H9 (cell line): ENCODE measurements around the gene CHI3L2. TPM values are rescaled to one million over a fixed set of nuclear protein-coding genes. Genes with fewer than 3 reads are reported as not detected.

Source experiments
- DNase-seq: peaks from one replicate; pipeline ENCODE4 v3.0.0-alpha.2; 2017
- H2AFZ ChIP-seq: one replicate; pipeline ENCODE4 v1.6.1; 2013; ENCODE audit warnings: mild to moderate bottlenecking, low read length, control low read depth, moderate library complexity
- H2AK5ac ChIP-seq: 2 replicates; pipeline ENCODE4 v1.6.1; 2013; ENCODE audit warnings: low read length, control low read depth, mixed read lengths; ENCODE audit not compliant: insufficient read length
- H2BK120ac ChIP-seq: one replicate; pipeline ENCODE4 v1.6.1; 2013; ENCODE audit warnings: low read depth, mild to moderate bottlenecking, low read length, control low read depth, inconsistent platforms; ENCODE audit not compliant: poor library complexity, severe bottlenecking
- H2BK12ac ChIP-seq: 2 replicates; pipeline ENCODE4 v1.6.1; 2013; ENCODE audit warnings: low read length, control low read depth, mixed read lengths, low read depth; ENCODE audit not compliant: insufficient read length
- H2BK15ac ChIP-seq: 2 replicates; pipeline ENCODE4 v1.6.1; 2013; ENCODE audit warnings: low read depth, low read length, control low read depth
- H2BK20ac ChIP-seq: one replicate; pipeline ENCODE4 v1.6.1; 2013; ENCODE audit warnings: low read depth, mild to moderate bottlenecking, low read length, control low read depth, inconsistent platforms; ENCODE audit not compliant: poor library complexity, severe bottlenecking
- H2BK5ac ChIP-seq: 2 replicates; pipeline ENCODE4 v1.6.1; 2013; ENCODE audit warnings: low read length, control low read depth, mixed read lengths; ENCODE audit not compliant: insufficient read length
- H3K14ac ChIP-seq: 2 replicates; pipeline ENCODE4 v1.6.1; 2013; ENCODE audit warnings: low read length, control low read depth; ENCODE audit not compliant: insufficient read depth
- H3K18ac ChIP-seq: 2 replicates; pipeline ENCODE4 v1.6.1; 2013; ENCODE audit warnings: low read depth, mild to moderate bottlenecking, mixed read lengths, low read length, control low read depth; ENCODE audit not compliant: insufficient read length
- H3K23ac ChIP-seq: 2 replicates; pipeline ENCODE4 v1.6.1; 2013; ENCODE audit warnings: low read length, control low read depth, mixed read lengths, low read depth; ENCODE audit not compliant: insufficient read length
- H3K23me2 ChIP-seq: 2 replicates; pipeline ENCODE4 v1.6.1; 2013; ENCODE audit warnings: low read depth, mild to moderate bottlenecking, mixed read lengths, low read length, control low read depth; ENCODE audit not compliant: insufficient read length, poor library complexity, severe bottlenecking
- H3K27ac ChIP-seq: 2 replicates; pipeline ENCODE4 v1.5.1; 2013; ENCODE audit warnings: low read length, control low read depth, mixed read lengths, low read depth; ENCODE audit not compliant: insufficient read length
- H3K27me3 ChIP-seq: 2 replicates; pipeline ENCODE4 v1.6.1; 2013; ENCODE audit warnings: low read length, control low read depth, inconsistent platforms; ENCODE audit not compliant: insufficient read depth
- H3K4ac ChIP-seq: 2 replicates; pipeline ENCODE4 v1.6.1; 2013; ENCODE audit warnings: low read depth, mild to moderate bottlenecking, control low read depth, inconsistent platforms, low read length, moderate library complexity
- H3K4me1 ChIP-seq: 2 replicates; pipeline ENCODE4 v1.6.1; 2013; ENCODE audit warnings: low read length, control low read depth, inconsistent platforms; ENCODE audit not compliant: insufficient read depth
- H3K4me2 ChIP-seq: 2 replicates; pipeline ENCODE4 v1.6.1; 2013; ENCODE audit warnings: low read length, control low read depth, mixed read lengths; ENCODE audit not compliant: insufficient read length, insufficient read depth
- H3K56ac ChIP-seq: 2 replicates; pipeline ENCODE4 v1.6.1; 2013; ENCODE audit warnings: low read depth, mild to moderate bottlenecking, mixed read lengths, low read length, control low read depth; ENCODE audit not compliant: insufficient read length
- H3K79me1 ChIP-seq: 2 replicates; pipeline ENCODE4 v1.6.1; 2013; ENCODE audit warnings: low read depth, mild to moderate bottlenecking, moderate library complexity, low read length, control low read depth, inconsistent platforms; ENCODE audit not compliant: insufficient read depth, poor library complexity, severe bottlenecking
- H3K79me2 ChIP-seq: 2 replicates; pipeline ENCODE4 v1.6.1; 2013; ENCODE audit warnings: low read length, control low read depth, inconsistent platforms; ENCODE audit not compliant: insufficient read depth
- H3K9ac ChIP-seq: 2 replicates; pipeline ENCODE4 v1.6.1; 2013; ENCODE audit warnings: low read length, control low read depth, mixed read lengths; ENCODE audit not compliant: insufficient read length; ENCODE audit errors: extremely low read depth
- H3K9me3 ChIP-seq: one replicate; pipeline ENCODE4 v1.6.1; 2013; ENCODE audit warnings: low read depth, low read length, inconsistent platforms; ENCODE audit not compliant: control insufficient read depth
- H3T11ph ChIP-seq: one replicate; pipeline ENCODE4 v1.6.1; 2013; ENCODE audit warnings: mild to moderate bottlenecking, low read length, control low read depth, inconsistent platforms
- H4K20me1 ChIP-seq: one replicate; pipeline ENCODE4 v1.6.1; 2013; ENCODE audit not compliant: control insufficient read depth, insufficient read length, insufficient read depth
- H4K5ac ChIP-seq: 2 replicates; pipeline ENCODE4 v1.6.1; 2013; ENCODE audit warnings: low read depth, mild to moderate bottlenecking, mixed read lengths, low read length, control low read depth; ENCODE audit not compliant: insufficient read length
- H4K8ac ChIP-seq: replicated peaks from 2 replicates; pipeline ENCODE4 v1.6.1; 2013; ENCODE audit warnings: low read length, control low read depth, mixed read lengths, low read depth; ENCODE audit not compliant: insufficient read length
- H4K91ac ChIP-seq: 2 replicates; pipeline ENCODE4 v1.6.1; 2013; ENCODE audit warnings: low read depth, mild to moderate bottlenecking, moderate library complexity, mixed read lengths, low read length, control low read depth; ENCODE audit not compliant: insufficient read length
- H3K27ac Mint-ChIP-seq, 3 experiments: 2 replicates in 2 of 3; 3 replicates in 1 of 3; pipeline ENCODE4 v1.8.0; 2020 to 2021; ENCODE audit warnings: mixed read lengths in 3 of 3, mild to moderate bottlenecking in 1 of 3, moderate library complexity in 1 of 3
- H3K27me3 Mint-ChIP-seq: 2 replicates; pipeline ENCODE4 v1.8.0; 2021; ENCODE audit warnings: low read depth, mild to moderate bottlenecking, moderate library complexity, mixed read lengths
- H3K36me3 Mint-ChIP-seq, 3 experiments: 2 replicates in 2 of 3; 3 replicates in 1 of 3; pipeline ENCODE4 v1.8.0; 2020 to 2021; ENCODE audit warnings: low read depth in 3 of 3, mixed read lengths in 3 of 3; ENCODE audit not compliant: insufficient read depth in 1 of 3
- H3K4me1 Mint-ChIP-seq, 2 experiments: 2 replicates each; pipeline ENCODE4 v1.8.0; 2020; ENCODE audit warnings: mixed read lengths in 2 of 2
- H3K4me3 Mint-ChIP-seq, 2 experiments: 2 replicates in 1 of 2; 3 replicates in 1 of 2; pipeline ENCODE4 v1.8.0; 2020 to 2021; ENCODE audit warnings: mild to moderate bottlenecking in 2 of 2, mixed read lengths in 2 of 2, moderate library complexity in 1 of 2
- H3K9me3 Mint-ChIP-seq, 2 experiments: 2 replicates in 1 of 2; 3 replicates in 1 of 2; pipeline ENCODE4 v1.8.0; 2020; ENCODE audit warnings: mild to moderate bottlenecking in 2 of 2, mixed read lengths in 2 of 2, moderate library complexity in 1 of 2
- CTCF ChIP-seq: fragments of 200-600 bp; sonication (generic); conservative IDR thresholded peaks from 3 replicates; pipeline ENCODE4 v1.8.0; 2021; ENCODE audit warnings: antibody characterized with exemption, mild to moderate bottlenecking
- WGBS: extraction: QIAGEN DNeasy Blood & Tissue Kit; methylation state at CpG from one replicate; pipeline ENCODE4 v1.1.7; 2013; ENCODE audit warnings: missing lambda C conversion rate, low lambda C conversion rate, mixed read lengths; ENCODE audit not compliant: insufficient read length; ENCODE audit errors: extremely low coverage; 5-methylcytosine and 5-hydroxymethylcytosine counted together
- total RNA-seq: library from RNA; stranded (reverse); gene quantifications from 2 replicates; pipeline ENCODE4 v1.2.1, GENCODE V29; 2021

Gene CHI3L2
- total RNA-seq, 1 experiment from 2014 or later: not detected

GRCh38 chr1:111196213-111196612 lies 31.3 kb upstream of the CHI3L2 start:
- H3K4ac ChIP-seq: no peak overlapping the region
- no peaks in the 10 kb centered on the region for H3K79me2 ChIP-seq
- no peak overlapping the region for H4K91ac ChIP-seq
- H2BK15ac ChIP-seq: no peak overlapping the region
- Mint-ChIP-seq H3K27me3 (no peaks in the 10 kb centered on the region; the same call in 1 of the 2 replicates), H3K36me3 (no peaks in the 10 kb centered on the region), H3K4me1 (peaks cover 9 to 15% of the 10 kb centered on the region in 2 experiments; a peak in 3 of 4 replicates), H3K4me3 (no peak overlapping the region), H3K27ac (no peak overlapping the region), H3K9me3 (no peaks in the 10 kb centered on the region)
- H2BK20ac ChIP-seq: no peak overlapping the region
- no CpG with 5 or more reads among the region's 2 CpGs for WGBS
- H3K27ac ChIP-seq: no peak overlapping the region
- no peaks in the 10 kb centered on the region for H3K4me1 ChIP-seq
- no peak overlapping the region for H3K9ac ChIP-seq
- H2AK5ac ChIP-seq: no peak overlapping the region
- H4K20me1 ChIP-seq: no peaks in the 10 kb centered on the region
- DNase-seq: no peak
- H3K27me3 ChIP-seq: no peaks in the 10 kb centered on the region; the same call in 1 of the 2 replicates
- no peak overlapping the region for H2AFZ ChIP-seq
- H3K23ac ChIP-seq: no peak overlapping the region
- no peak overlapping the region for H3K4me2 ChIP-seq
- TF ChIP-seq CTCF: no peak
- no peaks in the 10 kb centered on the region for H3K79me1 ChIP-seq
- H3K23me2 ChIP-seq: no peaks in the 10 kb centered on the region
- H3K9me3 ChIP-seq: no peaks in the 10 kb centered on the region
- H3K14ac ChIP-seq: no peak overlapping the region
- no peak overlapping the region for H4K8ac ChIP-seq
- no peak overlapping the region for H4K5ac ChIP-seq
- H2BK12ac ChIP-seq: no peak overlapping the region
- no peak overlapping the region for H2BK5ac ChIP-seq
- H3K56ac ChIP-seq: no peak overlapping the region
- no peak overlapping the region for H2BK120ac ChIP-seq
- H3T11ph ChIP-seq: no peak overlapping the region
- no peak overlapping the region for H3K18ac ChIP-seq
